ENCODE measurements around the gene COPS4.
"Not testable (repeated sequence)": the region's sequence is repeated elsewhere in the genome, so short reads cannot be mapped to it uniquely, and the experiment has no call there.

COPS4 gene

DNA sequence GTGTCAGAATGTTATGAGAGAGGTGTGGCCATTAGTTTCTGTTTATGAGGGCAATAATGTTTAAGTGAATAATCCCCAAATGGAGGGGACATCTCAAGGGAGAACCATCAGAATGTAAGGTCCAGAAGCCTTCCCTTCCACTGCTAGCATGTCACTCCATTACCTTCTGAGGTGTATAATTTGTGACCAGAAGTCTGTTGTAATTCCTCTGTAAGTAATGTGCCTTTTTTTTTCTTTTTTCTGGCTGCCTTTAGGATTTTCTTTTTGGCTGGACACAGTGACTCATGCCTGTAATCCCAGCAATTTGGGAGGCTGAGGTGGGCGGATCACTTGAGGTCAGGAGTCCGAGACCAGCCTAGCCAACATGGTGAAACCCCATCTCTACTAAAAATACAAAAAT is 10.8 kb upstream of the COPS4 start:
- no peak for DNase-seq (ENCODE audit: low read depth)

DNA sequence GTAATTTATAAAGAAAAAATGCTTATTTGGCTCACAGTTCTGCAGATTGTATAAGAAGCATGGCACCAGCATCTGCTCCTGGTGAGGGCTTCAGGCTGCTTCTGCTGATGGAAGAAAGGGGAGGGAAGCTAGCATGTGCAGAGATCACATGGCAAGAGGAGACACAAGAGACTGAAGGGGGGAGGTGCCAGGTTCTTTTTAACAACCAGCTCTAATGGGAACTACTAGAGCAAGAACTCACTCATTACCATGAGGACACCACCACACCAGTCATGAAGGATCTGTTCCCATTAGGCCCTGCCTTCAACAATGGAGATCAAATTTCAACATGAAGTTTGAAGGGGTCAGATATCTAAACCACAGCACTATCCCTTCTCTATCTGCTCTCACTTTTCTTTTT is 9.4 kb upstream of the COPS4 start:
- DNase-seq (ENCODE audit: low read depth) = peak; percentile 8

DNA sequence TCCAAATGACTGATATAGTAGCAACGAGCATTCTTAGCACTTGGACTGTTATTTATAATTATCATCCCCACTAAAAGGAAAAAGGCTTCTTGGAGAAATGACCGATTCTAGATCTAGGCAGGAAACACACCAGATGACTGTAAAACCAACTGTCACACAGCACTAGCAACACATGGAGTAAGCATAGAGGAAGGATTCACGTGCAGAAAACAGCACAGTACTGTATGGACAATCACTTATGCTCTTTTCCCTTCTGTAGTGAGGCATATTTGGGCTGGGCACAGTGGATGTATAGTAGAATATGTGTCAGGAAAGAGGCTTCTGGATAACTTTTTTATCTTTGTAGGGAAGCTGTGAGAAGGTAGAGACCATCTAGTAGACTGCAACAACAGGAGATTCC is 6.0 kb upstream of the COPS4 start:
- no peak for DNase-seq (ENCODE audit: low read depth)

DNA sequence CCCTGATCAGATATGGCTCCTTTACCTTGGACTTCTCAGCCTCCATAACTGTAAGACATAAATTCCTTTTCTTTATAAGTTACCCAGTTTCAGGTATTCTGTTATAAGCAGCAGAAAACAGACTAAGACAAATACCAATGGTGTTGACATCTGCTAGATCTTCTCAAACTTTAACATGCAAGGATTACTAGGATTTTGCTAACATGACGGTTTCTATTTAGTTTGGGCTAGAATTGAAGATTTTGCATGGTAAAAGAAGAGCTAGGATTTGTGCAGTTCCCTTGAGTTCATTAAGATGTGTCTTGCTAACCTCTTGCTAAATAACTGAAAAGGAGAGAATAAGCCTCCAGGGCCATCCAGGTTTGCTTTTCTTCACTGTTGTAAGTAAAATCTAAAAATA is 5.3 kb upstream of the COPS4 start:
- DNase-seq (ENCODE audit: low read depth) = no peak

DNA sequence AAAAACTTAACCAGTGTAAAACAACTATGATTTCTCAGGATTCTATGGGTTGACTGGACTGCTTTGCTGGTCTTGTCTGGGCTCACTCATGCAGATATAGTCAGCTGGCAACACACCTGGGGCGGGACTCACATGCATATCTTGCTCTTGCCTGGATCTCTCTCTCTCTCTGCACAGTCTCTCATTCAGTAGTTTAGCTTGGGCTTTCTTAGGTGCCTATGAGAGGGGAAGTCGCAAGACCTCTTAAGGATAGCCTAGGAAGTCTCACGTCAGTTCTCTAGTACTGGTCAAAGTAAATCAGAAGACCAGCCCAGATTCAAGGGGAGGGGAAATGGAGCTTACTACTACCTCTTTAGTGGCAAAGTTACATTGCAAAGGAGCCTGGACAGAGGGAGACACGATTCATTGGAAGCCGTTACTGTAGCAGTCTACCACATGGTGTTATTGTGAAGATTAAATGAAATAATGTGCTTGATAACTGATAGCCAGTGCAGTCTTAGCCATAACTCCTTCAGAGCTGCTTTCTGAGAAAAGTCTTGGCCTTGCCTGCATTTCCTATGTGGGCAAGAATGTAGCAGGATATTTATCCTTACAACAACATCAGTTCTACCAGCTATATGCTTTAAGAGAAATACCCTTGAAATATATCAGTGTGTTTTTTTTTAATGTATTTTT is 2.1 kb downstream of the COPS4 start:
- DNase-seq (ENCODE audit: low read depth) = no peak

DNA sequence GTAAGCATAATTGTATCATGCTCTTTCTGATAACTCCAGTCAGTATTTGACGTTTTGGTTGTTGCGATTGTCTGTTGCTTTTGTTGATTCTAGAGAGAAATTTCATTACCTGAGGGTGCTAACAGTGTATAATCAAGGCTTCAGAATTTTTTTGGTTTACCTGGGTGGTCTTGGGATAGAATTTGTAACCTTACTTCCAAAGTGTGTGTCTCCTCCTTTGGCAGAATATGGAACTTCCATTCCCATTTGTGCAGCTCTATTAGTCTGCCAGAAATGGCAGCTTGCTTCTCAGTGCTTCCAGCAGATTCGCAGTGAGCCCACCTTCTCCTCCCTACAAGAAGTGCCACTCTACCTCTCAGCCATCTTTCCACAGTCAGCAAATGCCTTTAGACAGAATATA is 5.3 kb downstream of the COPS4 start:
- DNase-seq (ENCODE audit: low read depth) = no peak

DNA sequence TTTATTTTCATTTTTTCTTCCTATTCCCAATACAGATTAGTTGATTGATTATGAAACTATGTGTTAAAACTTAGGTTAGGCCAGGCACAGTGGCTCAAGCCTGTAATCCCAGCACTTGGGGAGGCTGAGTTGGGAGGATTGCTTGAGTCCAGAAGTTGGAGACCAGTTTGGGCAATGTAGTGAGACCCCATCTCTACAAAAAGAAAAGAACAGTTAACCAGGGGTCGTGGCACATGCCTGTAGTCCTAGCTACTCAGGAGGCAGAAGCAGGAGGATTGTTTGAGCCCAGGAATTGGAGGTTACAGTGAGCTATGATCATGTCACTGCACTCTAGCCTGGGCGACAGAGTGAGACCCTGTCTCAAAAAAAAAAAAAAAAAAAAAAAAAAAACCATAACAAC is 8.2 kb downstream of the COPS4 start:
- not testable (repeated sequence) for DNase-seq (ENCODE audit: low read depth)

DNA sequence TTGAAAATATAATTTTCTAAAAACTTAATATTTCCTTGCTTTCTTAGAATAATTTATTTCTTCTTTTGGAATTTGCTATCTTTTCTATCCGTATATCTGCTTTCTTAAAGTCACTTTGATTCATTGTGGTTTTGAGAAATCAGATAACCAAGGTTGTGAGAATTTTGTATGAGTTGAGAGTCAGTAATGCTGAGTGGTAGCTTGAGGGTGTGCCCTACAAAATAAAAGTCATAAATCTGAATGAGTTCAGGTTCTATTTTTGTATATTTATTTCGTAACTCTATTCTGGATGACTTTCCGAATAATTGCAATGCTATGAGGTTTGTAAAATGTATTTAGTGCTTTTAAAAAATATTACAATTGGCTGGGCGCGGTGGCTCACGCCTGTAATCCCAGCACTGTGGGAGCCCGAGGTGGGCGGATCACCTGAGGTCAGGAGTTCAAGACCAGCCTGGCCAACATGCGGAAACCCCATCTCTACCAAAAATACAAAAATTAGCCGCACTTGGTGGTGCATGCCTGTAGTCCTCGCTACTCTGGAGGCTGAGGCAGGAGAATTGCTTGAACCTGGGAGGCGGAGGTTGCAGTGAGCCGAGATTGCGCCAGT is 8.9 kb downstream of the COPS4 start:
- peak; percentile 90 for DNase-seq (ENCODE audit: low read depth)

DNA sequence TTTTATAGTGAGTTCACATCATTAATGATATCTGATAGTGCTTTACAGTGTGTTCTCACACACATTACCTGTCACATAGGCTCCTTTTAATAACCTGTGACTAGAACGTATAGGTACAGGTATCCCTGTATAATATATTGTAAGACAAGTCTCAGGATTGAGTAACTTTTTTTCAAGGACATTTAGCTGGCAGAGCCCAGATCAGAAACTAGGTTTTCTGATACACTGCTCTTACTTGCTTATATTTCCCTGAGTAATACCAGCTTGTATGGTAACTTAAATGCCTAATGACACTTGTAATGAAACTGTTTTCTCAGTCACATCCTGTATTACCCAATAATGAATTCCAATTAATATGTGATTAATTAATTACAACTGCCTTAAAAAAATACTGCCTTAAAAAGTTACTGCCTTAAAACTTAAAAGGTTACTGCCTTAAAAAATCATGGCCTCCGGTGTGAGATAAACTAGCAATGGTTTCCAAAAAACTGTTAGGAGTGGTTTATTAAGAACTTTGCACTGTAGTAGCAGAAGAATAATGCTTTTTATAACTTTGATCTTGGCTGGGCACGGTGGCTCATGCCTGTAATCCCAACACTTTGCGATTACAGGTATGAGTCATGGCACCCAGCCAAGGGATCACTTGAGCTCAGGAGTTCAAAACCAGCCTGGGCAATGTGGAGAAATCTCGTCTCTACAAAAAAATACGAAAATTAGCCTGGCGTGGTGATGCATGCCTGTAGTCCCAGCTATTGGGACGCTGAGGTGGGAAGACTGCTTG is 11.9 kb downstream of the COPS4 start:
- DNase-seq (ENCODE audit: low read depth) = no peak

DNA sequence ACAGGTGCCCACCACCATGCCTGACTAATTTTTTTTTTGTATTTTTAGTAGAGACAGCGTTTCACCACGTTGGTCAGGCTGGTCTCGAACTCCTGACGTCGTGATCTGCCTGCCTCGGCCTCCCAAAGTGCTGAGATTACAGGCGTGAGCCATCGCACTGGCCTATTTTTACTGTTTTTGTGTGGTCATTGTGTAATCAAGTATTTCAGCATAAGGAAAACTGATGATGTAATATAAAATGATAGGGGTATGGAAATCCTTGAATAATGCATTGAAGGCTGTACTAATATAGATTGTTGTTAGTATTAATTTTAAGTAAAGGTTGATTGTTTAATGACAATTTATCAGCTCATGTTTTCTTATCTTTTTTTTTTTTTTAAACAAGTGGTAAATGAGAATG is 13.8 kb downstream of the COPS4 start:
- DNase-seq (ENCODE audit: low read depth) = not testable (repeated sequence)

DNA sequence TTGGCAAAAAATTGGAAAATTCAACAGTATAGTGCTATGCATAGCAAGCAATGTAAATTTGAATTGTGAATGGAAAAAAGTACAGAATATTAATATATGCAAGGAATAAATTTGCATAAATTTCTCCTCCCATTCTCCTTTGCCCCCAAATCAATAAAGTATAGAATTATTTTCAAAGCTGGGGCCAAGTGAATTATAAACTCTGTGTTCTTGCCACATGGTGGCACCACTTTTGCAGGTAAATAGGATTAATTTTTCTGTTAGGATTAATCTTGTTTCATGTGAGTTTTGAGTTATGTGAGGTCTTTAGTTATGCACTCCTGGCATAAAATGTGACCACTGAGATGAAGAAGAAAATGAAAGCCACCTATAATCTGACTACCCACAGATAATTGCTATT is 19.9 kb downstream of the COPS4 start:
- DNase-seq (ENCODE audit: low read depth) = peak; percentile 39

DNA sequence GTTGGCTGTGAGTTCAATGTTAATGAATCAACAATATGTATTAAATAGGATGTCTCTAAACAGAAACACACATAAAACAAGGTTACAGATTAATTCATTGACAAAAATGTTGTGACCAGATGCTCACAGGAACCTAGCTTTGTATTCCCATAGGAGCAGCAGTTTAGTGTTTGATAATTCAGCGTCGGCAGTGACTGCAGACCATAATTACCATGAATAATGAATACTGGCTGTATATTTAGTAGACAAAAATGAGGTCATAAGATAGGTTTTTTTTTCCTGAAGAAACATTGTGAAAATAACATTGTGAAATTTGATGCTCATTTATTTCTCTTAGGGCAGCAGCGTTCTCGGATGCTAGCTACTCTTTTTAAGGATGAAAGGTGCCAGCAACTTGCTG is 27.8 kb downstream of the COPS4 start:
- DNase-seq (ENCODE audit: low read depth) = no peak

DNA sequence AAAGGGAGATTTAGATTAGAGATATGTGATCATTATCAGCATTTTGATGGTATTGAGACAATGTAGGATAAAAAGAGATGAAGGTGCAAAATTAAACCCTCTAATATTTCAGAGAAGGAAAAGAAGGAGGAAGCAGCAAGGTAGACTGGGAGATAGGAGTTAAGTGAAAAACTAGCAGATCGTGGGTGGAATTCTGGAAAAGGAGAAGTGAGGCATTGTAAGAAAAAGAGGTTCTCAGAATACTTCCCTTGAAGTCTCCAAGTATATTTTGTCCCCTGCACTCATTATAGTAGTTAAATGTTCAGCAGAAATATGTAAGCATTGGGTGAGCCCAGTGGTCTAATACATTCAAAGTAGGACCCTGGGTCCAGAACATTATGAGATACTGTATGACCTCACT is 30.3 kb downstream of the COPS4 start:
- no peak for DNase-seq (ENCODE audit: low read depth)

DNA sequence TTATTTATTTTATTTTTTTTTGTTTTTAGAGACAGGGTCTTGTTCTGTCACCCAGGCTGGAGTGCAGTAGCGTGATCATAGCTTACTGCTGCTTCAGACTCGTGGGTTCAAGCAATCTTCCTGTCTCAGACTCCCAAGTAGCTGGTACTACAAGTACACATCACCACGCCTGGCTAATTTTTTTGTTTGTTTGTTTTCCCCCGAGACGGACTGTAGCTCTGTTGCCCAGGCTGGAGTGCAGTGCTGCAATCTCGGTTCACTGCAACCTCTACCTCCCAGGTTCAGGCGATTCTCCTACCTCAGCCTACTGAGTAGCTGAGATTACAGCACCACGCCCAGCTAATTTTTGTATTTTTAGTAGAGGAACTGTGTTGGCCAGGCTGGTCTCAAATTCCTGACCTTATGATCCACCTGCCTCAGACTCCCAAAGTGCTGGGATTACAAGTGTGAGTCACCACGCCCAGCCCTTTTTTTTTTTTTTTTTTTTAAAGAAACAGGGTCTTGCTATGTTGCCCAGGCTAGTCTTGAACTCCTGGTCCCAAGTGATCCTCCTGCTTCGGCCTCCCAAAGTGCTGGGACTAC is 32.2 kb downstream of the COPS4 start:
- no peak for DNase-seq (ENCODE audit: low read depth)

DNA sequence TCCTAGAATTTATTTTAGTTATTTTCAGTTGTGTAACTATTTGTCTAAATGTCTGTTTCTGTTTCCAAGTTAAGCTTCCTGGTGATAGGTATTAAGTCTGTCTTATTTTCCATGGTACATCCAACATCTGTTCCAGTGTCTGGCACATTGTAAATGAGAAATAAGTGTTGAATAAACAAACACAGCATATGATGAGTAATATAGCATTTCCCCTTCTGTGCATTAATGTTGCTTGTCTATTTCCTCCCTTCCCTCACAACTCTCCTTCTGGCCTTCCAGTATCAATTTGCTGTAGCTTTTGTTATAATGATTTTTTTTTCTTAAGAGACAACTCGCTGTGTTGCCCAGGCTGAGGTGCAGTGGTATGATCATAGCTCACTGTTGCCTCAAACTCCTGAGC is 36.1 kb downstream of the COPS4 start:
- peak; percentile 59 for DNase-seq (ENCODE audit: low read depth)

DNA sequence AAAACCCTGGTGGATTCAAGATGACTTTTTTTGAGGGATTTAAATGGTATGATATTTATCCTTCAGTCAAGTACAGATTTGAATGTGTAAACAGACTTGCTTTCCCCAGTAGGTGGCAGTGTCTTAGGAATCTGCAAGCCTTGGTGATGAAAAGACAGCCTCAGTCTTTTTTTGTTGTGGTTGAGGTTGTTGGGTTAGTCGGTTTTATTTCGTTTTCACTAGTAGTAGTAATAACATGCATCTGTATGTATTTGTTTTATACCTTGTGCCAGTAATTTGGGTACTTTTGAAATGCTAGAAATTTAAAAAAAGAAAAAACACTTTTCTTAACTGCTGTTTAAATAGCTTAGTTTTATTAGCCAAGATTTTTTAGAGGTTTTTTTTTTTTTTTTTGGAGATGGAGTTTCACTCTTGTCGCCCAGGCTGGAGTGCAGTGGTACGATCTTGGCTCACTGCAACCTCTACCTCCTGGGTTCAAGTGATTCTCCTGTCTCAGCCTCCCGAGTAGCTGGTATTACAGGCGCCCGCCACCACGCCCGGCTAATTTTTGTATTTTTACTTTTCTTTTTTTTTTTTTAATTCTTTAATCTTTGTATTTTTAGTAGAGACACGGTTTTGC is 39.2 kb downstream of the COPS4 start:
- peak; percentile 80 for DNase-seq (ENCODE audit: low read depth)

DNA sequence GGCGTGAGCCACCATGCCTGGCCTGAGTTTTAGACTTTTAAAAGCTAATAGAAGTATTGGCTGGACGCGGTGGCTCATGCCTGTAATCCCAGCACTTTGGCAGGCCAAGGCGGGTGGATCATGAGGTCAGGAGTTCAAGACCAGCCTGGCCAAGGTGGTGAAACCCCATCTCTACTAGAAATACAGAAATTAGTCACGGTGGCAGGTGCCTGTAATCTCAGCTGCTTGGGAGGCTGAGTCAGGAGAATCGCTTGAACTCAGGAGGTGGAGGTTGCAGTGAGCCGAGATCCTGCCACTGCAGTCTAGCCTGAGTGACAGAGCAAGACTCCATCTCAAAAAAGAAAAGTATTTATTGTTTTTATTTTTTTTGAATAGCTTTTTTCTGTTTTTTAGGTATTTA is 39.8 kb downstream of the COPS4 start:
- DNase-seq (ENCODE audit: low read depth) = not testable (repeated sequence)

DNA sequence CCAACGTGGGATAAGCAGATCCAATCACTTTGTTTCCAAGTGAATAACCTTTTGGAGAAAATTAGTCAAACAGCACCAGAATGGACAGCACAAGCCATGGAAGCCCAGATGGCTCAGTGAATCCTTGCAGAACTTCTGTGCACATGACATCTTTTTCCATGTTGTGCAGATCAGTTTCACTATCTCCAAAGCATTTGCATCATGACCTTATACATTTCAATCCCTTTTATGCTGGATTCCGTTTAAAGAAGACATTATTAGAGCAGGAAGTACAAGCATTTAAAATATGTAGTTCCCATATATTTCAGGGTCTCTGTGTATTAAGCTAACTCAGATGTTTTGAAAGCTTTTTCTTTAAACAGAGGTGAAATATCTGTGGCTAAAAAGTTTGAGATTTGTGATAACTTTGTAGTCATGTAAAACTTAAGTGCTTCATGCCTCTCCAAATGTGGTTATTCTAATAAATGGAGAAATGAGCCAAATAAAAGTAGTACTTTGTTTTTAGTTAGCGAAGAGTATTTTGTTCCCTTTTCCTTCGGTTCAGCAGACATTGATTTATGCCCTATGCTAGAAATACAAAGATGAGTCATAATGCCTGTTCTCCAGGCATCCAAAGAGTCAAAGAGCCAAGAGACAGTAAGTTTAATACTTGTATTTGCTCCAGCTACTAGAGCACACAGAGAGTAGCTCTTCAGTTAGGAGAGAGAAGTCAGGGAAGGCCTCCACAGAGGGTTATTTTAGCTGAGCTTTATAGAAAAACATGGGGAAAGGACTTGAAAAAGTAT is 40.5 kb downstream of the COPS4 start:
- peak; percentile 91 for DNase-seq (ENCODE audit: low read depth)

DNA sequence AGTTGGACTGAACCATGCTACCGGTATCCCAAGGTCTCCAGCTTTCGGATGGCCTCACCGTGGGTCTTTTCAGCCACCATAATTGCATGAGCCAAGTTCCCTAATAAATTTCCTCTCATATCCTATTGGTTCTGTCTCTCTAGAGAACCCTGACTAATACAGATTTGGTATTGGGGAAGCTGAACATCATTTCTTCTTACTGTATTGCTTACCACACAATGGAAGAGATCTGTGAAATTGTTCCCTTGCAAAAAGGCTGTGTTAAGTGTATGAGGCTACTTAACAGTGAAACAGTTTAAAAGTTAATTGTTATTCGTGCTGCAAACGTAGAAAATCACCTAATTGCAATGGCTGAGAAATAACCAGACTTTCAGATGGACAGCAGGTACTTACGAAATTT is 45.6 kb downstream of the COPS4 start:
- DNase-seq (ENCODE audit: low read depth) = no peak

DNA sequence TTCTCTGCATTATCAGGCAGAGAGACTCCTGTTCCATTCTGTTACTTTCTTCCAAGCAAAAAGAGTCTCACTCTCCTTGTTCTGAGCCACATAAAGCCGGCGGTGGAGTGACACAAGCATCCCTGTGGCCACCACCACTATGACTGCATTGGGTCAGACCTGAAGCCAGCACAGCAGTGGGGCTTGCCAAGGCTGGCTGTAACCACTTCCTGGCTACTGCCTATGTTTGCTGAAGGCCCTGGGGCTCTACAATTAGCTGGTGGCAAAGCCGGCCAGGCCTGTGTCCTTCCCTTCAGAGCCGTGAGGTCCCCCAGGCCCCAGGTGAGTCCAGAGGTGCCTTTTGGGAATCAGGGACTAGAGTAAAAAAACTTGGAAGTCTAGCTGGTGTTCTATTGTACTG is 47.8 kb downstream of the COPS4 start:
- peak; percentile 72 for DNase-seq (ENCODE audit: low read depth)

DNA sequence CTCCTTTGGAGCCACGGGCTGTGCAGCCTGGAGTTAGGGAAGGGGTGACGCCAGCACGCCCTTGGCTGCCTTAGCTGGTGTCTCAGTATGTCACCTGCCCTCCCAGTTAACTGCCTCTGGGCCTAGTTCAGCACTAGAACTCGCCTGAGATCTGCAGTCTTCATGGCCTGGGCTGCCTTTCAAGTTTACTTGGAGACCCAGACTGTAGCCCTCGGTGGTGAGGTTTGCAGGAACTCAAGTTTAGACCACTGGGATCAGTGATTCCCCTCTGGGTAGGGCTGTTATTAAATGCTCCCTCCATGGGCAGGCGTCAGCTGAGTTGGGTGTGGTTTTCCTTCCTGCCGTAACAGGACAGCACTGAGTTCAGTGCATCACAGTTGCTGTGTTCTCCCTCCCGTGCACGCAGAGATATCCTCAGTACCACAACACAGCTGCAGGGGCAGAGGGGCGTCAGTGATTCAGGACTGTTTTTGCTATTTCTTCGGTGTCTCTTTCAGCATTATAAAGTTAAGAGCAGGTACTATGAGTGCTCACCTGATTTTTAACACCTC is 49.0 kb downstream of the COPS4 start:
- no peak for DNase-seq (ENCODE audit: low read depth)

Measured in EH (cell line).